Measurements from ENCODE around the gene PRDM16. TPM values are rescaled to one million over a fixed set of nuclear protein-coding genes. Genes with fewer than 3 reads are reported as not detected.

PRDM16 gene
- total RNA-seq, 1 experiment from 2014 or later: 6.1 TPM

DNA sequence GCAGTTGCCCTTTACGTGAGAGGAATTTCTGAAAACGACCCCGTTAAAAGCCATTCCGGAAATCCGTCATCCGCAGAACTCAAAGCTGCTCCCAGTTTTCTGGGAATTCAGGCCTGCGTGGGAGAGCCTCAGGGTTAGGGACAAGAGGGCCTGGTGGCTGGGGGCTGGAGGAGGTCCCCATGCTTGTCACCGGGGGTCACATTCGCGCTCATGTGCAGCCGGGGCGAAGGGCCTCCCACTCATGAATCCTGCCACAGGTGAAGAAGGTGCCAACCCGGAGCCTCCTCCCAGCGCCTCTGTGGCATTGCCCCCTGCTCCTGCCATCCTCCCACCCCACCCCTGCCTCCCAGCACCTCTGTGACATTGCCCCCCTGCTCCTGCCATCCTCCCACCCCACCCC is 98.3 kb downstream of the PRDM16 start:
- H2AFZ ChIP-seq (ENCODE audit: low read depth, low read length, poor library complexity, severe bottlenecking): no peak overlapping the region
- no peaks in the 10 kb centered on the region; a peak in 1 of 4 replicates for H3K4me1 ChIP-seq (ENCODE audit: control insufficient read depth in 1 of 2, insufficient read depth in 2 of 2, low read length in 2 of 2)
- H3K9ac ChIP-seq (ENCODE audit: low read length): no peak overlapping the region
- H3K79me2 ChIP-seq (ENCODE audit: insufficient read depth, low read length): no peaks in the 10 kb centered on the region
- H3K27ac ChIP-seq (ENCODE audit: low read depth, low read length): no peak overlapping the region
- no TSS peak for BruUV-seq (replicated peaks)
- H3K36me3 ChIP-seq (ENCODE audit: control insufficient read depth in 1 of 2, insufficient read depth in 2 of 2, low read length in 2 of 2): no peaks in the 10 kb centered on the region
- intact Hi-C loops (cut with micrococcal nuclease): no loop called here
- H3K27me3 ChIP-seq (ENCODE audit: insufficient read depth, low read length): no peaks in the 10 kb centered on the region
- CTCF ChIA-PET: no interaction called here
- no peaks in the 10 kb centered on the region for H3K9me3 ChIP-seq (ENCODE audit: control insufficient read depth in 1 of 2, insufficient read depth in 1 of 2, low read depth in 1 of 2, low read length in 2 of 2)
- TF ChIP-seq ZFX (IDR thresholded peaks at IDR 0.05) (no peak), ZNF274 (IDR thresholded peaks at IDR 0.05; ENCODE audit: low read depth, low read length) (no peak), CBX3 (IDR thresholded peaks at IDR 0.05; ENCODE audit: low read depth) (no peak), YY1 (IDR thresholded peaks at IDR 0.05; ENCODE audit: extremely low read depth, insufficient replicate concordance, low read depth, low read length) (no peak), FOSL1 (IDR thresholded peaks at IDR 0.05; ENCODE audit: low read depth) (no peak), EZH2 (IDR thresholded peaks at IDR 0.05) (no peak), EZH2phosphoT487 (IDR thresholded peaks at IDR 0.05; ENCODE audit: borderline replicate concordance) (no peak), POLR2A (IDR thresholded peaks at IDR 0.05; ENCODE audit: borderline replicate concordance, extremely low read depth, insufficient read depth, insufficient read length) (no peak), SRF (IDR thresholded peaks at IDR 0.05; ENCODE audit: low read depth) (no peak), ELF1 (IDR thresholded peaks at IDR 0.05; ENCODE audit: borderline replicate concordance, low read depth) (no peak), SIN3A (IDR thresholded peaks at IDR 0.05; ENCODE audit: low read depth) (no peak), CEBPB (IDR thresholded peaks at IDR 0.05; ENCODE audit: low read depth) (no peak), SP1 (IDR thresholded peaks at IDR 0.05; ENCODE audit: low read depth) (no peak), EGR1 (IDR thresholded peaks at IDR 0.05; ENCODE audit: low read depth) (no peak), TCF7L2 (IDR thresholded peaks at IDR 0.05; ENCODE audit: borderline replicate concordance, extremely low read depth, insufficient read depth, insufficient read length) (no peak)
- TF ChIP-seq, protein P1, sequence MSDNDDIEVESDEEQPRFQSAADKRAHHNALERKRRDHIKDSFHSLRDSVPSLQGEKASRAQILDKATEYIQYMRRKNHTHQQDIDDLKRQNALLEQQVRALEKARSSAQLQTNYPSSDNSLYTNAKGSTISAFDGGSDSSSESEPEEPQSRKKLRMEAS (IDR thresholded peaks at IDR 0.05): no peak
- no peaks in the 10 kb centered on the region for H4K20me1 ChIP-seq (ENCODE audit: insufficient read depth)
- RAD21 ChIA-PET (ENCODE audit: low non-redundant PET in 1 of 2, low total read pairs in 2 of 2, uncharacterized antibody in 2 of 2, unreplicated experiment in 2 of 2): no interaction called here
- H3K9me2 ChIP-seq (ENCODE audit: insufficient read depth): no peaks in the 10 kb centered on the region
- no peak overlapping the region for H3K4me3 ChIP-seq (replicated peaks in 1 of 2; ENCODE audit: low read depth in 1 of 2, low read length in 2 of 2)
- POLR2A ChIA-PET: no interaction called here
- DNase-seq (ENCODE audit: low read depth, low spot score) (no peak), ATAC-seq (no peak)
- H3K4me2 ChIP-seq (ENCODE audit: low read length): no peak overlapping the region
